ENCODE results near the gene MSANTD1.

Gene MSANTD1

DNA sequence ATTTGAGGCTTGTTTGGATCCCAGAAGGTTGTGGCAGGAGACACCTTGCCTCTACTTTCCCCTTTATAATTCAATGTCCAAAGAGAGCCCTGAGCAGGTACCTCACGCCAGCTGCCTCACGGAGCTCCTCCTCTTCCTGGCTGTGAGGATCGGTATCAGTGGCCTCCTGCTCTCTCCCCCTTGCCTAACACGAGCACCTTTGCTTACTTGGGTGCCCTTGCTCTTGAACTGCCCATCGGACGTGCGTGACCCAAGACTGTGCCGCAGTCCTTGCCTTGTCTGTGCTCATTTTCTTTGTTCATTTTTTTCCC is 27.8 kb upstream of the MSANTD1 start:
- no peak for DNase-seq (ENCODE audit: low read depth)
- TF ChIP-seq, protein P1, sequence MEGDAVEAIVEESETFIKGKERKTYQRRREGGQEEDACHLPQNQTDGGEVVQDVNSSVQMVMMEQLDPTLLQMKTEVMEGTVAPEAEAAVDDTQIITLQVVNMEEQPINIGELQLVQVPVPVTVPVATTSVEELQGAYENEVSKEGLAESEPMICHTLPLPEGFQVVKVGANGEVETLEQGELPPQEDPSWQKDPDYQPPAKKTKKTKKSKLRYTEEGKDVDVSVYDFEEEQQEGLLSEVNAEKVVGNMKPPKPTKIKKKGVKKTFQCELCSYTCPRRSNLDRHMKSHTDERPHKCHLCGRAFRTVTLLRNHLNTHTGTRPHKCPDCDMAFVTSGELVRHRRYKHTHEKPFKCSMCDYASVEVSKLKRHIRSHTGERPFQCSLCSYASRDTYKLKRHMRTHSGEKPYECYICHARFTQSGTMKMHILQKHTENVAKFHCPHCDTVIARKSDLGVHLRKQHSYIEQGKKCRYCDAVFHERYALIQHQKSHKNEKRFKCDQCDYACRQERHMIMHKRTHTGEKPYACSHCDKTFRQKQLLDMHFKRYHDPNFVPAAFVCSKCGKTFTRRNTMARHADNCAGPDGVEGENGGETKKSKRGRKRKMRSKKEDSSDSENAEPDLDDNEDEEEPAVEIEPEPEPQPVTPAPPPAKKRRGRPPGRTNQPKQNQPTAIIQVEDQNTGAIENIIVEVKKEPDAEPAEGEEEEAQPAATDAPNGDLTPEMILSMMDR (conservative IDR thresholded peaks at IDR 0.05; ENCODE audit: control insufficient read depth, insufficient read depth, low read depth, low read length): no peak

GRCh38 chr4:3221996-3222395 is 27.0 kb upstream of the MSANTD1 start:
- no peak overlapping the region for H3K4me3 ChIP-seq (ENCODE audit: control insufficient read depth, low read depth, low read length)
- TF ChIP-seq, protein P1 (conservative IDR thresholded peaks at IDR 0.05; ENCODE audit: control insufficient read depth, insufficient read depth, low read depth, low read length): no peak
- no peak for DNase-seq (ENCODE audit: low read depth)

More for the DNA sequence above, 27.8 kb upstream of the MSANTD1 start:
- H3K4me3 ChIP-seq (ENCODE audit: control insufficient read depth, low read depth, low read length): no peak overlapping the region

DNA sequence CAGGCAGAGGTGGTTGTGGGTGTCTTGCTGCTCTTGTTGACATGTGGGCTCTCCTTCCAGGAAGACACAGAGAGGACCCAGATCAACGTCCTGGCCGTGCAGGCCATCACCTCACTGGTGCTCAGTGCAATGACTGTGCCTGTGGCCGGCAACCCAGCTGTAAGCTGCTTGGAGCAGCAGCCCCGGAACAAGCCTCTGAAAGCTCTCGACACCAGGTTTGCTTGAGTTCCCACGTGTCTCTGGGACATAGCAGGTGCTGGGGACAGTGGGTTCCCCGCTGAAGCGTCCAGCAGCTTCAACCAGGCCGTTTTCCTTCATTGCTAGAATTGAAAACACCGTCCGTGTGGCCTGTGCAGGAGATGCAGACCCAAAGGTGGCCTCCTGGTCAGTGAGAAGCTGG is 25.6 kb upstream of the MSANTD1 start:
- DNase-seq (ENCODE audit: low read depth): no peak
- TF ChIP-seq, protein P1 (conservative IDR thresholded peaks at IDR 0.05; ENCODE audit: control insufficient read depth, insufficient read depth, low read depth, low read length): no peak
- H3K4me3 ChIP-seq (ENCODE audit: control insufficient read depth, low read depth, low read length): no peak overlapping the region

GRCh38 chr4:3223956-3224748 is 24.8 kb upstream of the MSANTD1 start:
- no peak for DNase-seq (ENCODE audit: low read depth)
- no peak overlapping the region for H3K4me3 ChIP-seq (ENCODE audit: control insufficient read depth, low read depth, low read length)
- TF ChIP-seq, protein P1 (conservative IDR thresholded peaks at IDR 0.05; ENCODE audit: control insufficient read depth, insufficient read depth, low read depth, low read length): no peak

DNA sequence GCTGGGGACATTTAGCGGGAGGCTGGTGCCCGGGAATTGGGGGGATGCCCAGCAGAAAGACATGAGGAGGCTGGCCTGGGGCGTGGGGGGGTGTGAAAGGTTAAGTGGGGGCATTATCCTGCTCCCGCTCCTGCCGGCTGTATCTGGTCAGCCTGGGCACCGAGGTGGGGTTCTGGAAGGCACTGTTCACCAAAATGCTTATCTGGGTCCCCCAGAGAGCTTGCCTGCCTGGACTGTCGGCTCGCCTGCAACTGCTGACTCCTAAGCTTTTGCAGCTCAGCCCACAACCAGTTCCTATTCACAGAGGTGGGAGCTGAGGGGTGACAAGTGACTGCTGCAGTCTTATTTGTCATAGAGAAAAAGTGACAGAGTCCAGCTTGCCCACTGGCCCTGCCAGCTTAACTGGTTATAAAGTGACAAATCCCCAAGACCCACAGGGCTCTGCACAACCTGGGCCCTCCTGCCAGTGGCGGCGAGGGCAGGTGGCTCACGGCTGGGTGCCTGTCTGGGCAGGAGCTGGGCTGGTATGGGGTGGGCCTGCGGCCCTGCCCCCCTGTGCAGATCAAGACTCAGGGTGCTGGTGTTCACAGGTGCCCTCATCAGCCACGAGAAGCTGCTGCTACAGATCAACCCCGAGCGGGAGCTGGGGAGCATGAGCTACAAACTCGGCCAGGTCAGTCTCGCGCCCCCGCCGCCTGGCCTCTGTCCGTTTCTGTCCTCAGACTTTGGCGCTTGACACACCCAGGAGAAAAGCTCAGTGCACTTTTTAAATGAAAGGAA is 23.7 kb upstream of the MSANTD1 start:
- TF ChIP-seq, protein P1 (conservative IDR thresholded peaks at IDR 0.05; ENCODE audit: control insufficient read depth, insufficient read depth, low read depth, low read length): no peak
- H3K4me3 ChIP-seq (ENCODE audit: control insufficient read depth, low read depth, low read length): no peak overlapping the region
- no peak for DNase-seq (ENCODE audit: low read depth)

DNA sequence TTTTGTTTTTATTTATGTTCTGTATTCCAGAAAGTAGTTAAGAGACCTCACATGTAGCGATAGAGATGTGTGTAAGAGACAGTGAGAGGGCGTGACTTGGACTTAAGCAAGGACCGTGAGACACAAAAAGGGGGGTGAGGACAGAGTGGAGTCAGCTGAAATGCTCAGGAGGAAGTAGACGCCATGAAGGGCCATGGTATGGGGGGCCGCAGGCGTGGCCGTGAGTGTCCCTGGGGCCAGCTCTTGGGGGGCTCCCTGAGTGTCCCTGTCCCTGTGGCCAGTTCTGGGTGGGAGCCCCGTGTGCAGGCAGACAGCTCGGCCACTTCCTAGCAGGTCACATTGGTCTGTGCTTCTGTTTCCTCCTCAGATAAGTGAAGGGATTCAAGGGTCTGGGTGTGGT is 23.0 kb upstream of the MSANTD1 start:
- TF ChIP-seq, protein P1 (conservative IDR thresholded peaks at IDR 0.05; ENCODE audit: control insufficient read depth, insufficient read depth, low read depth, low read length): no peak
- DNase-seq (ENCODE audit: low read depth): no peak
- H3K4me3 ChIP-seq (ENCODE audit: control insufficient read depth, low read depth, low read length): no peak overlapping the region

All from fibroblast of mammary gland (primary cell).